HepG2 (cell line): Measurements from ENCODE around the gene NDUFS1. TPM values are rescaled to one million over a fixed set of nuclear protein-coding genes. Genes with fewer than 3 reads are reported as not detected.
A peak's percentile ranks its signal among the peaks of the same experiment; 100 is the strongest.

Experiments
- AHR ChIP-seq: IDR thresholded peaks from 2 replicates; pipeline ENCODE4 v1.6.1; 2018; ENCODE audit warnings: missing genetic modification reagents, missing compliant biosample characterization
- FOXO4 ChIP-seq: sonication (generic); formaldehyde crosslinking; conservative IDR thresholded peaks from 2 replicates; pipeline ENCODE4 v1.8.1; 2023; ENCODE audit warnings: missing genetic modification reagents
- MNT ChIP-seq: fragments of 450-650 bp; IDR thresholded peaks from 2 replicates; pipeline ENCODE4 v1.6.1; 2016
- SRY ChIP-seq: sonication (generic); formaldehyde crosslinking; IDR thresholded peaks from 2 replicates; pipeline ENCODE4 v1.8.0; 2022; ENCODE audit warnings: mild to moderate bottlenecking, missing genetic modification reagents
- TBX3 ChIP-seq: fragments of 450-650 bp; IDR thresholded peaks from 2 replicates; pipeline ENCODE4 v1.6.1; 2017; ENCODE audit warnings: antibody characterized with exemption, mild to moderate bottlenecking, inconsistent platforms, borderline replicate concordance
- ZNF503 ChIP-seq: sonication (generic); formaldehyde crosslinking; IDR thresholded peaks from 2 replicates; pipeline ENCODE4 v1.4.0; 2020; ENCODE audit warnings: missing genetic modification reagents
- ZNF672 ChIP-seq: sonication (generic); formaldehyde crosslinking; IDR thresholded peaks from 2 replicates; pipeline ENCODE4 v1.8.1; 2022; ENCODE audit warnings: missing genetic modification reagents
- ZXDC ChIP-seq: sonication (generic); formaldehyde crosslinking; IDR thresholded peaks from 2 replicates; pipeline ENCODE4 v1.5.0; 2020; ENCODE audit warnings: mild to moderate bottlenecking, missing genetic modification reagents
- polyA plus RNA-seq, 8 experiments: library from polyadenylated mRNA; depleted of rRNA in 3 of 8; stranded (reverse) in 7 of 8; unstranded in 1 of 8; fragments of >200 nt; fragmentation: Illumina TruSeq in 4 of 8; extraction: Trizol in 4 of 8; gene quantifications; 2 replicates each; pipeline versions ENCODE4 v1.2.1 to v1.2.3, GENCODE V29; 2011 to 2016; ENCODE audit warnings: low read depth in 4 of 8, missing spikeins in 1 of 8, mixed read lengths in 1 of 8; ENCODE audit not compliant: insufficient read depth in 1 of 8
- total RNA-seq, 5 experiments: library from RNA; depleted of rRNA; stranded (reverse); fragments of >200 nt; fragmentation: Illumina TruSeq; extraction: Trizol; gene quantifications; 2 replicates each; pipeline ENCODE4 v1.2.3, GENCODE V29; 2016; ENCODE audit warnings: low read depth in 1 of 5
- TF ChIP-seq, protein P1 (sequence below): sonication (generic); formaldehyde crosslinking; IDR thresholded peaks from 2 replicates; pipeline ENCODE4 v1.4.0; 2020; ENCODE audit warnings: missing genetic modification reagents
- TF ChIP-seq, protein P2 (sequence below): IDR thresholded peaks from 2 replicates; pipeline ENCODE4 v1.4.0; 2020; ENCODE audit warnings: mild to moderate bottlenecking, missing genetic modification reagents

NDUFS1 gene
- total and polyA plus RNA-seq, 2 of the 13 experiments (the other 11 are each of a cell fraction or from before 2014, with no cell fraction given), result 139 to 242 TPM

GRCh38 chr2:206085742-206086445 lies 73.3 kb downstream of the NDUFS1 start, which contains the start of gene INO80D (continued):
- TF ChIP-seq, protein P1, sequence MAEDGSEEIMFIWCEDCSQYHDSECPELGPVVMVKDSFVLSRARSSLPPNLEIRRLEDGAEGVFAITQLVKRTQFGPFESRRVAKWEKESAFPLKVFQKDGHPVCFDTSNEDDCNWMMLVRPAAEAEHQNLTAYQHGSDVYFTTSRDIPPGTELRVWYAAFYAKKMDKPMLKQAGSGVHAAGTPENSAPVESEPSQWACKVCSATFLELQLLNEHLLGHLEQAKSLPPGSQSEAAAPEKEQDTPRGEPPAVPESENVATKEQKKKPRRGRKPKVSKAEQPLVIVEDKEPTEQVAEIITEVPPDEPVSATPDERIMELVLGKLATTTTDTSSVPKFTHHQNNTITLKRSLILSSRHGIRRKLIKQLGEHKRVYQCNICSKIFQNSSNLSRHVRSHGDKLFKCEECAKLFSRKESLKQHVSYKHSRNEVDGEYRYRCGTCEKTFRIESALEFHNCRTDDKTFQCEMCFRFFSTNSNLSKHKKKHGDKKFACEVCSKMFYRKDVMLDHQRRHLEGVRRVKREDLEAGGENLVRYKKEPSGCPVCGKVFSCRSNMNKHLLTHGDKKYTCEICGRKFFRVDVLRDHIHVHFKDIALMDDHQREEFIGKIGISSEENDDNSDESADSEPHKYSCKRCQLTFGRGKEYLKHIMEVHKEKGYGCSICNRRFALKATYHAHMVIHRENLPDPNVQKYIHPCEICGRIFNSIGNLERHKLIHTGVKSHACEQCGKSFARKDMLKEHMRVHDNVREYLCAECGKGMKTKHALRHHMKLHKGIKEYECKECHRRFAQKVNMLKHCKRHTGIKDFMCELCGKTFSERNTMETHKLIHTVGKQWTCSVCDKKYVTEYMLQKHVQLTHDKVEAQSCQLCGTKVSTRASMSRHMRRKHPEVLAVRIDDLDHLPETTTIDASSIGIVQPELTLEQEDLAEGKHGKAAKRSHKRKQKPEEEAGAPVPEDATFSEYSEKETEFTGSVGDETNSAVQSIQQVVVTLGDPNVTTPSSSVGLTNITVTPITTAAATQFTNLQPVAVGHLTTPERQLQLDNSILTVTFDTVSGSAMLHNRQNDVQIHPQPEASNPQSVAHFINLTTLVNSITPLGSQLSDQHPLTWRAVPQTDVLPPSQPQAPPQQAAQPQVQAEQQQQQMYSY (CRISPR knock-in tag), result peak; percentile 30; the same call in 1 of the 2 replicates
- no peak for TF ChIP-seq ZNF672
- peak; percentile 51; the same call in 1 of the 2 replicates for TF ChIP-seq AHR (CRISPR knock-in tag)
- no peak for TF ChIP-seq TBX3
- TF ChIP-seq MNT, result no peak
- TF ChIP-seq, protein P2, sequence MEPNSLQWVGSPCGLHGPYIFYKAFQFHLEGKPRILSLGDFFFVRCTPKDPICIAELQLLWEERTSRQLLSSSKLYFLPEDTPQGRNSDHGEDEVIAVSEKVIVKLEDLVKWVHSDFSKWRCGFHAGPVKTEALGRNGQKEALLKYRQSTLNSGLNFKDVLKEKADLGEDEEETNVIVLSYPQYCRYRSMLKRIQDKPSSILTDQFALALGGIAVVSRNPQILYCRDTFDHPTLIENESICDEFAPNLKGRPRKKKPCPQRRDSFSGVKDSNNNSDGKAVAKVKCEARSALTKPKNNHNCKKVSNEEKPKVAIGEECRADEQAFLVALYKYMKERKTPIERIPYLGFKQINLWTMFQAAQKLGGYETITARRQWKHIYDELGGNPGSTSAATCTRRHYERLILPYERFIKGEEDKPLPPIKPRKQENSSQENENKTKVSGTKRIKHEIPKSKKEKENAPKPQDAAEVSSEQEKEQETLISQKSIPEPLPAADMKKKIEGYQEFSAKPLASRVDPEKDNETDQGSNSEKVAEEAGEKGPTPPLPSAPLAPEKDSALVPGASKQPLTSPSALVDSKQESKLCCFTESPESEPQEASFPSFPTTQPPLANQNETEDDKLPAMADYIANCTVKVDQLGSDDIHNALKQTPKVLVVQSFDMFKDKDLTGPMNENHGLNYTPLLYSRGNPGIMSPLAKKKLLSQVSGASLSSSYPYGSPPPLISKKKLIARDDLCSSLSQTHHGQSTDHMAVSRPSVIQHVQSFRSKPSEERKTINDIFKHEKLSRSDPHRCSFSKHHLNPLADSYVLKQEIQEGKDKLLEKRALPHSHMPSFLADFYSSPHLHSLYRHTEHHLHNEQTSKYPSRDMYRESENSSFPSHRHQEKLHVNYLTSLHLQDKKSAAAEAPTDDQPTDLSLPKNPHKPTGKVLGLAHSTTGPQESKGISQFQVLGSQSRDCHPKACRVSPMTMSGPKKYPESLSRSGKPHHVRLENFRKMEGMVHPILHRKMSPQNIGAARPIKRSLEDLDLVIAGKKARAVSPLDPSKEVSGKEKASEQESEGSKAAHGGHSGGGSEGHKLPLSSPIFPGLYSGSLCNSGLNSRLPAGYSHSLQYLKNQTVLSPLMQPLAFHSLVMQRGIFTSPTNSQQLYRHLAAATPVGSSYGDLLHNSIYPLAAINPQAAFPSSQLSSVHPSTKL (CRISPR knock-in tag), result no peak; the same call in 1 of the 2 replicates
- peak; percentile 67; the same call in 1 of the 2 replicates for TF ChIP-seq SRY
- 0 out of 2 replicates have a peak, but pooled peaks have one; percentile 64 for TF ChIP-seq ZXDC
- no peak for TF ChIP-seq FOXO4 (CRISPR knock-in tag)
- 0 out of 2 replicates have a peak, but pooled peaks have one; percentile 68 for TF ChIP-seq ZNF503 (CRISPR knock-in tag)
